LNCaP clone FGC (cell line): ENCODE results near the gene SOX5.
"Not testable (repeated sequence)": the region's sequence is repeated elsewhere in the genome, so short reads cannot be mapped to it uniquely, and the experiment has no call there.

Experiments used
- DNase-seq: peaks from one replicate; pipeline ENCODE4 v3.0.0-alpha.2; 2011; ENCODE audit warnings: low read depth
- H3K4me3 ChIP-seq: 2 replicates; pipeline ENCODE4 v1.5.1; 2011; ENCODE audit warnings: mild to moderate bottlenecking, low read depth, low read length, control low read depth
- CTCF ChIP-seq: IDR thresholded peaks from 2 replicates; pipeline ENCODE4 v1.5.1; 2012; ENCODE audit warnings: mild to moderate bottlenecking; ENCODE audit not compliant: control insufficient read depth, insufficient read depth; ENCODE audit errors: extremely low read depth

SOX5 gene

GRCh38 chr12:23827353-23827752 lies 122.1 kb downstream of the SOX5 start:
- no peak for DNase-seq
- H3K4me3 ChIP-seq, result no peak overlapping the region
- no peak for TF ChIP-seq CTCF

DNA sequence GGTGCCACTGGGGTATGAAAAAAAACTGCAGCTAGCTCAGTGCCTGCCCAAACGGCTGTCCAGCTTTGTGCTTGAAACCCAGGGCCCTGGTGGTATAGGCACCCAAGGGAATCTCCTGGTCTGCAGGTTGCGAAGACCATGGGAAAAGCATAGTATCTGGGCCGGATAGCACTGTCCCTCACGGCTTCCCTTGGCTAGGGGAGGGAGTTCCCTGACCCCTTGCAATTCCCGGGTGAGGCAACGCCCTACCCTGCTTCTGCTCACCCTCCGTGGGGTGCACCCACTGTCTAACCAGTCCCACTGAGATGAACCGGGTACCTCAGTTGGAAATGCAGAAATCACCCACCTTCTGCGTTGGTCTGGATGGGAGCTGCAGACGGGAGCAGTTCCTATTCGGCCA lies 124.3 kb downstream of the SOX5 start:
- not testable (repeated sequence) for DNase-seq, H3K4me3 ChIP-seq

DNA sequence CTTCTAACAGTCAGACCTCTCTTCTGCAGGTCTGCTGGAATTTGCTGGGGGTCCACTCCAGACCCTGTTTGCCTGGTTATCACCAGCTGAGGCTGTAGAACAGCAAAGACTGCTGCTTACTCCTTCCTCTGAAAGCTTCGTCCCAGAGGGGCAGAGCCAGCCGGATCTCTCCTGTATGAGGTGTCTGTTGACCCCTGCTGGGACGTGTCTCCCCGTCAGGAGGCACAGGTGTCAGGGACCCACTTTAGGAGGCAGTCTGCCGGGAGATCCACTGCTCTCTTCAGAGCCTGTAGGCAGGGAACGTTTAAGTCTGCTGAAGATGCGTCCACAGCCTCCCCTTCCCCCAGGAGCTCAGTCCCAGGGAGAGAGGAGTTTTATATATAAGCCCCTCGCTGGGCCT lies 125.1 kb downstream of the SOX5 start:
- no peak overlapping the region for H3K4me3 ChIP-seq
- no peak for DNase-seq
- TF ChIP-seq CTCF, result no peak

GRCh38 chr12:23822883-23823282 lies 126.6 kb downstream of the SOX5 start:
- DNase-seq, H3K4me3 ChIP-seq: not testable (repeated sequence)

DNA sequence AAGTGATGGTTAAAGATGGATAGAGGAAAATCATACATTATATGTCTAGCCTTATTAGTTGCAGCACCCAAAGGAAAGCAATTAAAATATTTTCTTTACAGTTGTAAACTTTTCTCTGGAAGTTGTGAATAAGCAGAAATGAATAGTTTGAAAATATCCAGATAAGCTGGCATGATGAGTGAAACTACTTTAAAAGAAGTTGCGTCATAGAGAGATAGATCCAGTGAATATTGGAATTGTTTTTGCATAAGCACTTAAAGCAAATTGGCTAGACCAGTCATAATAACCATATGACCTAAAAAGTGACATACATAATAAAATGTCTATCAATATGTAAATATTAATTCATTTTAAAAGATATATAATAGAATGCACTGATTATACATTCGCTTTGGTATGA lies 132.1 kb downstream of the SOX5 start:
- no peak for DNase-seq
- no peak for TF ChIP-seq CTCF
- H3K4me3 ChIP-seq, result no peak overlapping the region

DNA sequence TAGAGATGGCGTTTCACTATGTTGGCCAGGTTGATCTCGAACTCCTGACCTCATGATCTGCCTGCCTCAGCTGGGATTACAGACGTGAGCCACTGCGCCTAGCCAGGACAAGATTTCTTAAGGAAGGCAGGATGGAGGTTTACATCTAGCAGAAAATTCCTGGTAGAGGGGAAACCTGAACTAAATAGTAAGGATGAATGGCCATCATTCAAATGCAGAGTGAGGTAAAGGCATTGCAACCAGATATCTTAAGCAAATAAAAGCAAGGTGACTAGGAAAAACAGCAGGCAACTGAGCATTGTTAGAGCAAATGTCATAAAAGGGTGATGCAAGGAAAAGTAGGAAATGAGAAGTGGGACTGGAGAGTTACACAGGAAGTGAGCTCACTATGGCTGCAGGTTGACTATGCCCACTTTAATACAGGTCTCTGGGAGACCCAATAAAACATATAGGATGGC lies 133.0 kb downstream of the SOX5 start:
- H3K4me3 ChIP-seq, result no peak overlapping the region
- no peak for TF ChIP-seq CTCF
- no peak for DNase-seq

GRCh38 chr12:23815810-23816209 lies 133.7 kb downstream of the SOX5 start:
- no peak for TF ChIP-seq CTCF
- no peak overlapping the region for H3K4me3 ChIP-seq
- DNase-seq, result no peak

GRCh38 chr12:23813206-23813605 lies 136.3 kb downstream of the SOX5 start:
- DNase-seq, result no peak
- no peak for TF ChIP-seq CTCF
- no peak overlapping the region for H3K4me3 ChIP-seq
